ENCODE results near the gene DIO3. TPM values are rescaled to one million over a fixed set of nuclear protein-coding genes. Genes with fewer than 3 reads are reported as not detected.

DIO3 gene
- total RNA-seq, 1 experiment from 2014 or later, result not detected

- H3K27me3 Mint-ChIP-seq (ENCODE audit: low read depth), result peaks cover 75% of the 10 kb centered on the region
- Histone ChIP-seq H2BK5ac (ENCODE audit: insufficient read length, low read length) (no peak overlapping the region), H2BK12ac (ENCODE audit: insufficient read length, low read depth, low read length) (no peak overlapping the region), H4K5ac (ENCODE audit: insufficient read length, low read depth, low read length) (no peak overlapping the region), H3K18ac (ENCODE audit: insufficient read length, low read depth, low read length) (no peak overlapping the region), H2BK20ac (ENCODE audit: low read depth, low read length, poor library complexity, severe bottlenecking) (no peak overlapping the region), H4K8ac (replicated peaks; ENCODE audit: insufficient read length, low read depth, low read length) (no peak overlapping the region), H3T11ph (ENCODE audit: low read length) (no peak overlapping the region), H3K23me2 (ENCODE audit: insufficient read length, low read depth, low read length, poor library complexity, severe bottlenecking) (no peaks in the 10 kb centered on the region), H3K23ac (ENCODE audit: insufficient read length, low read depth, low read length) (no peak overlapping the region), H4K91ac (ENCODE audit: insufficient read length, low read depth, low read length) (no peak overlapping the region), H3K4ac (ENCODE audit: low read depth, low read length) (no peak overlapping the region), H3K14ac (ENCODE audit: insufficient read depth, low read length) (no peak overlapping the region), H3K56ac (ENCODE audit: insufficient read length, low read depth, low read length) (no peak overlapping the region), H3K27ac (ENCODE audit: insufficient read length, low read depth, low read length) (no peak overlapping the region), H2BK15ac (ENCODE audit: low read depth, low read length) (no peak overlapping the region), H3K9ac (ENCODE audit: extremely low read depth, insufficient read length, low read length) (no peak overlapping the region), H3K4me2 (ENCODE audit: insufficient read depth, insufficient read length, low read length) (no peak overlapping the region), H2BK120ac (ENCODE audit: low read depth, low read length, poor library complexity, severe bottlenecking) (no peak overlapping the region), H2AK5ac (ENCODE audit: insufficient read length, low read length) (no peak overlapping the region), H4K20me1 (ENCODE audit: control insufficient read depth, insufficient read depth, insufficient read length) (no peaks in the 10 kb centered on the region), H2AFZ (ENCODE audit: low read length) (no peak overlapping the region), H3K4me1 (ENCODE audit: insufficient read depth, low read length) (no peaks in the 10 kb centered on the region), H3K79me2 (ENCODE audit: insufficient read depth, low read length) (no peaks in the 10 kb centered on the region), H3K9me3 (ENCODE audit: control insufficient read depth, low read depth, low read length) (no peaks in the 10 kb centered on the region), H3K27me3 (ENCODE audit: insufficient read depth, low read length) (peaks cover 5% of the 10 kb centered on the region; the same call in 1 of the 2 replicates), H3K79me1 (ENCODE audit: insufficient read depth, low read depth, low read length, poor library complexity, severe bottlenecking) (no peaks in the 10 kb centered on the region)
- TF ChIP-seq, protein P1, sequence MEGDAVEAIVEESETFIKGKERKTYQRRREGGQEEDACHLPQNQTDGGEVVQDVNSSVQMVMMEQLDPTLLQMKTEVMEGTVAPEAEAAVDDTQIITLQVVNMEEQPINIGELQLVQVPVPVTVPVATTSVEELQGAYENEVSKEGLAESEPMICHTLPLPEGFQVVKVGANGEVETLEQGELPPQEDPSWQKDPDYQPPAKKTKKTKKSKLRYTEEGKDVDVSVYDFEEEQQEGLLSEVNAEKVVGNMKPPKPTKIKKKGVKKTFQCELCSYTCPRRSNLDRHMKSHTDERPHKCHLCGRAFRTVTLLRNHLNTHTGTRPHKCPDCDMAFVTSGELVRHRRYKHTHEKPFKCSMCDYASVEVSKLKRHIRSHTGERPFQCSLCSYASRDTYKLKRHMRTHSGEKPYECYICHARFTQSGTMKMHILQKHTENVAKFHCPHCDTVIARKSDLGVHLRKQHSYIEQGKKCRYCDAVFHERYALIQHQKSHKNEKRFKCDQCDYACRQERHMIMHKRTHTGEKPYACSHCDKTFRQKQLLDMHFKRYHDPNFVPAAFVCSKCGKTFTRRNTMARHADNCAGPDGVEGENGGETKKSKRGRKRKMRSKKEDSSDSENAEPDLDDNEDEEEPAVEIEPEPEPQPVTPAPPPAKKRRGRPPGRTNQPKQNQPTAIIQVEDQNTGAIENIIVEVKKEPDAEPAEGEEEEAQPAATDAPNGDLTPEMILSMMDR (conservative IDR thresholded peaks at IDR 0.05), result no peak
- H3K9me3 Mint-ChIP-seq, result peaks cover 0 to 2% of the 10 kb centered on the region in 2 experiments; a peak in 4 of 5 replicates
- DNase-seq, result no peak
- no peaks in the 10 kb centered on the region for H3K36me3 Mint-ChIP-seq (ENCODE audit: insufficient read depth in 1 of 3, low read depth in 3 of 3)
- WGBS (ENCODE audit: extremely low coverage, insufficient read length, low lambda C conversion rate), result no CpG with 5 or more reads among the region's 1 CpG
- no peak overlapping the region for H3K27ac Mint-ChIP-seq
- no peak overlapping the region for H3K4me3 Mint-ChIP-seq
- H3K4me1 Mint-ChIP-seq, result peaks cover 0 to 3% of the 10 kb centered on the region in 2 experiments; a peak in 1 of 4 replicates
Measured at GRCh38 chr14:101553393-101553792, 7.9 kb upstream of the DIO3 start.

All from H9 (cell line).